AG09319 (cell line): ENCODE results near the gene PLCD1.
A peak's percentile ranks its signal among the peaks of the same experiment; 100 is the strongest.
"Not testable (repeated sequence)": the region's sequence is repeated elsewhere in the genome, so short reads cannot be mapped to it uniquely, and the experiment has no call there.

Experiments
- DNase-seq: peaks from one replicate; pipeline ENCODE4 v3.0.0-alpha.2; 2010; ENCODE audit warnings: low read depth; ENCODE audit errors: extremely low read depth
- TF ChIP-seq, protein P1 (sequence below): IDR thresholded peaks from 2 replicates; pipeline ENCODE4 v1.5.1; 2011; ENCODE audit warnings: low read depth, mild to moderate bottlenecking, inconsistent platforms, low read length, moderate library complexity

The PLCD1 gene

DNA sequence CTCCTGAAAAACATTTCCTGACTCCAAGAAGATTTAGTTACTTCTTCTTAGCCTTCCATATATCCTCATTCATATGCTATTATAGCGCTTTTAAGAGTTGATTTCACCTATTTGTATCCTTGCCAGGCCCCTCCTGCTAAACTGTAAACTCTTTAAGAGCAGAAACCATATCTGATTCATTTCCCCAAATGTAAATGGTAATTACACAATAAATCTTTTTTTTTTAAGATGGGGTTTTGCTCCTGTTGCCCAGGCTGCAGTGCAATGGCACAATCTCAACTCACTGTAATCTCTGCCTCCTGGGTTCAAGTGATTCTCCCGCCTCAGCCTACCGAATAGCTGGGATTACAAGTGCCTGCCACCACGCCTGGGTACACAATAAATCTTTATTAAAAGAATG is 14.0 kb upstream of the PLCD1 start:
- DNase-seq = no peak
- TF ChIP-seq, protein P1, sequence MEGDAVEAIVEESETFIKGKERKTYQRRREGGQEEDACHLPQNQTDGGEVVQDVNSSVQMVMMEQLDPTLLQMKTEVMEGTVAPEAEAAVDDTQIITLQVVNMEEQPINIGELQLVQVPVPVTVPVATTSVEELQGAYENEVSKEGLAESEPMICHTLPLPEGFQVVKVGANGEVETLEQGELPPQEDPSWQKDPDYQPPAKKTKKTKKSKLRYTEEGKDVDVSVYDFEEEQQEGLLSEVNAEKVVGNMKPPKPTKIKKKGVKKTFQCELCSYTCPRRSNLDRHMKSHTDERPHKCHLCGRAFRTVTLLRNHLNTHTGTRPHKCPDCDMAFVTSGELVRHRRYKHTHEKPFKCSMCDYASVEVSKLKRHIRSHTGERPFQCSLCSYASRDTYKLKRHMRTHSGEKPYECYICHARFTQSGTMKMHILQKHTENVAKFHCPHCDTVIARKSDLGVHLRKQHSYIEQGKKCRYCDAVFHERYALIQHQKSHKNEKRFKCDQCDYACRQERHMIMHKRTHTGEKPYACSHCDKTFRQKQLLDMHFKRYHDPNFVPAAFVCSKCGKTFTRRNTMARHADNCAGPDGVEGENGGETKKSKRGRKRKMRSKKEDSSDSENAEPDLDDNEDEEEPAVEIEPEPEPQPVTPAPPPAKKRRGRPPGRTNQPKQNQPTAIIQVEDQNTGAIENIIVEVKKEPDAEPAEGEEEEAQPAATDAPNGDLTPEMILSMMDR = no peak

GRCh38 chr3:38040401-38040800 is 11.0 kb upstream of the PLCD1 start:
- DNase-seq = no peak
- TF ChIP-seq, protein P1 = no peak

- no peak for DNase-seq
- TF ChIP-seq, protein P1 = peak; percentile 19
Observed at GRCh38 chr3:38039899-38040261, 10.4 kb upstream of the PLCD1 start.

DNA sequence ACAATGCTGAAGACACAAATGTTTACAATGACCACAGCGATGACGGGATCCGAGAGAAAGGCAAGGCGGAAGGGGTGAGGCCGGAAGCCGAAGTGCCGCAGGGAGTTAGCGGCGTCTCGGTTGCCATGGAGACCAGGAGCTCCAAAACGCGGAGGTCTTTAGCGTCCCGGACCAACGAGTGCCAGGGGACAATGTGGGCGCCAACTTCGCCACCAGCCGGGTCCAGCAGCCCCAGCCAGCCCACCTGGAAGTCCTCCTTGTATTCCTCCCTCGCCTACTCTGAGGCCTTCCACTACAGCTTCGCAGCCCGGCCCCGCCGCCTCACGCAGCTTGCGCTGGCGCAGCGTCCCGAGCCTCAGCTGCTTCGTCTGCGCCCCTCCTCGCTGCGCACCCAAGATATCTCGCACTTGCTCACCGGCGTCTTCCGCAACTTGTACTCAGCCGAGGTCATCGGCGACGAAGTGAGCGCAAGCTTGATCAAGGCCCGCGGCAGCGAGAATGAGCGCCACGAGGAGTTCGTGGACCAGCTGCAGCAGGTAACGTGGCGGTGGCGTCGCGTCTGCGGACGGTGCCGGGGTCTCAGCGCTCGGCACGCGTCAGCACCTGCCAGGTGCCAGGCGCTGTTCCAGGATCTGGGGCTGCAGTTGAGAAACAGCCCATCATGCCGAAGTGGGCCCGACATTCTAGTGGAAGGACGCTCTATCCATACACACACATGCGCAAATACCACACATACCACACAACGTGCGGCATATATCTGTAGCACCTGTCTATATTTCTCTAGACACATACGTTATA is 9.9 kb upstream of the PLCD1 start, which contains the start of gene DLEC1:
TSS of gene DLEC1 (plus strand) at position 108 of the 798 bp plus-strand sequence. CDS start at position 126, 18 bp downstream.
- no peak for DNase-seq
- TF ChIP-seq, protein P1 = no peak

DNA sequence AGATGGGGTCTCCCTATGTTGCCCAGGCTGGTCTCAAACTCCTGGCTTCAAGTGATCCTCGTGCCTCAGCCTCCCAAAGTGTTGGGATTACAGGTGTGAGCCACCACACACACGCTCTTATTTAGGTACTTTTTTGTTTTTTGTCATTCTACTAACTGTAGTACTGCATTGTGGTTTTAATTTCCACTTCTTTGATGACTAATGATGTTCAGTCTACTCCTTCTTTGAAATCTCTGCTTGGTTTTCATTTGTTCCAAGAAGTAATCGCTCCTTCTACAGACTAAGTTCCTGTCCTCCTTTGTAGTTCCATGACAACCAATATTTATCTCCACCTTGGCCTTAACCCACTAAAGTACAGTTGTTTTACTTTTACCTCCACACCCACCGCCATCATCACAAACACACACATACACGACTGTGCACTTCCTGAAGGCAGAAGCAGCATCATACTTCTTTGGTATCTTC is 9.0 kb upstream of the PLCD1 start:
- TF ChIP-seq, protein P1 = no peak
- DNase-seq = no peak

- TF ChIP-seq, protein P1 = no peak
- DNase-seq = no peak
Observed at GRCh38 chr3:38036906-38037305, 7.5 kb upstream of the PLCD1 start.

GRCh38 chr3:38036286-38036685 is 6.8 kb upstream of the PLCD1 start:
- TF ChIP-seq, protein P1 = no peak
- DNase-seq = no peak

- not testable (repeated sequence) for DNase-seq
Observed at GRCh38 chr3:38034335-38034734, 4.9 kb upstream of the PLCD1 start.

GRCh38 chr3:38033586-38033985 is 4.1 kb upstream of the PLCD1 start:
- DNase-seq = not testable (repeated sequence)
